HG03066 (cell line): ENCODE measurements around the gene ATP8A1.
"Not testable (repeated sequence)": the region's sequence is repeated elsewhere in the genome, so short reads cannot be mapped to it uniquely, and the experiment has no call there.

Experiments used
- ATAC-seq: cut with Tn5 transposase; IDR thresholded peaks from one replicate; pipeline ENCODE4 v1.9.1; 2021; ENCODE audit warnings: low read depth; ENCODE audit not compliant: unreplicated experiment

The ATP8A1 gene

DNA sequence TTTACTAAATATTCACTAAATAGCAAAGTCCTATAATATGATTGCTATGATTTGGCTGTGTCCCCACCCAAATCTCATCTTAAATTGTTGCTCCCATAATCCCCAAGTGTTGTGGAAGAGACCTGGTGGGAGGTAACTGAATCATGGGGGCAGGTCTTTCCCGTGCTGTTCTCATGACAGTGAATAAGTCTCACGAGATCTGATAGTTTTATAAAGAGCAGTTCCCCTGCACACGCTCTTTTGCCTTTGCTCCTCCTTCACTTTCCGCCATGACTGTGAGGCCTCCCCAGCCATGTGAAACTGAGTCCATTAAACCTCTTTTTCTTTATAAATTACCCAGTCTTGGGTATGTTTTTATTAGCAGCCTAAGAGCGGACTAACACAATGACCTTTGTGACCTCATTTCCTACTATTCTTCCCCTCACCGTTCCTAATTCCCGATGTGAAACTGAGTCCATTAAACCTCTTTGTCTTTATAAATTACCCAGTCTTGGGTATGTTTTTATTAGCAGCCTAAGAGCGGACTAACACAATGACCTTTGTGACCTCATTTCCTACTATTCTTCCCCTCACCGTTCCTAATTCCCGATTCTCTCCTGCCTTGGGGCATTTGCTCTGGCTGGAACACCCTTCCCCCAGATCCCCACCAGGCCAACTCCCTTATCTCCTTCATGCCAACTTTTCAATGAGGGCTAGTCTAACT, 4.2 kb downstream of the ATP8A1 start:
- ATAC-seq: not testable (repeated sequence)

DNA sequence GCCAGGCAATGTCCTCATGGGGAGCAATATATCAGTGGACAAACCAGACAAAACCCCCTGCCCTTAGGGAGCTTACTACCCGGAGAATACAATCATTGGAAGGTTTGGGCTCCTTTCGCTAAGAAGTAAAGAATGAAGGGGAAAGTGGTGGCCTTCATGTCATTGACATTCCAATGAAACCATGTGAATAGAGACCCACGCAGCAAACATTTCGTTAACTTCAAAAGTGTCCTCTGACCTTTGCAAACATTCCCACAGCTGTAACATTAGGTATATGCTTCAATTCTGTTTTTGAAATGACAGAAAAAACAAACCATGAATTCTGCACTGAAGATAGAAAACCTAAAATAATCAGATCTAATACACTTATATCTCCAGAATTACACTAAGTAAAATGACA, 7.0 kb downstream of the ATP8A1 start:
- ATAC-seq: no peak

DNA sequence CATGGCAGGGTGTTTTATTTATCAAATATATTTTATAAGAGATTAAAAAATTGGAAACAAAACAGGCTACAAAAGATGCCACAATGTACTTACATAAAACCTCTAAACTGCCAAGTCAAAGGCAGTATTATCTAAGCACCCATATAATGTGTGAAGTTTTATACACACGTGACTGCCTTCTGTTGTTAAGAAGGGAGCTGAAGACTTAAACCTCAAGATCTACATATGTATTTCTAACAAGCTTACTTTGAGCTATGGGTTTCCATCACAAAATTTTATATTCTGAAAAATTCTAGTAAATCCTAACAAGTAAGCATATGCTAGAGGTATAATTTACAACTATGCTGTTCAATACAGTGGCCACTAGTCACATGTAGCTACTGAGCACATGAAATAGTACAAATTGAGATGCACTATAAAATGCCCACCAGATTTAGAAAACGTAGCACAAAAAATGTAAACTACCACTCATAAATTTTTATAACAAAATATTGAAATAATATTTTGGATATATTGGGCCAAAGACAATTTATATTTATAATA, 9.8 kb downstream of the ATP8A1 start:
- ATAC-seq: no peak

DNA sequence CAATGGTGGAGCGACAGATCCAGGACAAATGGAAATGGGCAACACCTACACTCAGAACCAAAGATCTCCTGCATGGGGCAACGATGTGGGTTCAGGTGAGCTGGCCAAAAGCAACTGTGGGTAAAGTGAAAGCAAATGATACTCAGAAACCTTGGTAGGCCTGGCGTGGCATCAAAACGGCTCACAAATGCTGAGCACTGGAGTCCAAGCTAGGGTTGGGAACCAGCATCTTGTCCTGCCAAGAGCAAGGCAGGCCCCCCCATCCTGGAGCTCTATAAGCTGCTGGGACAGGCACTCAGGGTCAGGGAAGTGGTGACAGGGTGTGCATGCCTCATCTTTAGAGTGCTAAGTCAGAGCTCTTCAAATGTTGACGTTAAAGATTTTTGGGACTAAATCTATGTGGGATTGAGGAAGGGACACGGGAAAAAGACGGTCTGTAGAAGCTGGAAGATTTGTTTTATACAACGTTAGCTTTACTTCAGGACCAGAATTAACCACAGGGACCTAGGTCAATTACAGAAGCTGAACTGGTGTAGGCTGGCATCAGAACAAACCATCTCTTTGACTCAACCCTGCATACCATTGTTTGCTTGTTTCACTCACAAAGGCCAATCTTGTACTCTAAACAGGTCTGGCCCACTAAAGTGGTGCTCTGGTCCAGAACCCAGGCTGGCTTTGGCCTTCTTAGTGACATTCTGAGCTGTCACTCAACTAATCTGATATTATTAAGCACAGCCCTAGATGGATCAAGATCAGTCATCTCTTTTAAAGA, 10.7 kb downstream of the ATP8A1 start:
- no peak for ATAC-seq

DNA sequence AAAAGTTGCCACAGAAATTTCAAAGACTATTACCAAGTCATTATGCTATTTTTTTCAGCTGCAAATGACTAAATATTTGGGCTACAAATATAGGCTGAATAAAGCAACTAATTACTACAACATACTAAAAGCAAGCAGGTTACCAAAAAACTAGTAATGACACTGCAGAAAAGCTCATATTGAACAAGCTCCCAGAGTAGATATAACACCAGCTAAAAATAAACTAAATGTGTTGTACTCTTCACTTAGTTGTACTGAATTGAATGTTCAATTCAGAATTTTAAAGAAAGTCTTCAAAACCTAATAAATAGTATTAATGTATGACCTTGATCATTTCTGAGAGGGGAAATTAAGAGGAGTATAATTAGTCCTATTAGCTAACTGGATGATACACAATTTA, 12.0 kb downstream of the ATP8A1 start:
- no peak for ATAC-seq

DNA sequence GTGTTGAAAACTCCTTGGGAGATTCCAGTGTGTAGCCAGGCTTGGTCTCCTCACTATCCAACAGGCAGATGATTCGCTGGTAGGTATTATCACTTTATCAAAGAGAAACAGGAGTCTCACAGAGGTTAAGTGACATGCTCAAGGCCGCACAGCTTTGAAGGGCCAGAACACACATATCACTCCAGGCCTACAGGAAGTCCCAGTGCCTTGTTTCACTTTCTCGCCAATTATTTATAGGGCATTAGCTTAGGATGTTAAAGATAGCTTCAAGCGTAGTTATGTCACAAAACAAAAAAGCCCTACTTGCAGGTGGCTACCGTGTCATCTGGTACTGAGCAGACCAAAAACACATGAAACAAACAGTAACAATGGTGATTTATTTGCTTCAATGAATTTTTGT, 13.2 kb downstream of the ATP8A1 start:
- ATAC-seq: peak; percentile 49

DNA sequence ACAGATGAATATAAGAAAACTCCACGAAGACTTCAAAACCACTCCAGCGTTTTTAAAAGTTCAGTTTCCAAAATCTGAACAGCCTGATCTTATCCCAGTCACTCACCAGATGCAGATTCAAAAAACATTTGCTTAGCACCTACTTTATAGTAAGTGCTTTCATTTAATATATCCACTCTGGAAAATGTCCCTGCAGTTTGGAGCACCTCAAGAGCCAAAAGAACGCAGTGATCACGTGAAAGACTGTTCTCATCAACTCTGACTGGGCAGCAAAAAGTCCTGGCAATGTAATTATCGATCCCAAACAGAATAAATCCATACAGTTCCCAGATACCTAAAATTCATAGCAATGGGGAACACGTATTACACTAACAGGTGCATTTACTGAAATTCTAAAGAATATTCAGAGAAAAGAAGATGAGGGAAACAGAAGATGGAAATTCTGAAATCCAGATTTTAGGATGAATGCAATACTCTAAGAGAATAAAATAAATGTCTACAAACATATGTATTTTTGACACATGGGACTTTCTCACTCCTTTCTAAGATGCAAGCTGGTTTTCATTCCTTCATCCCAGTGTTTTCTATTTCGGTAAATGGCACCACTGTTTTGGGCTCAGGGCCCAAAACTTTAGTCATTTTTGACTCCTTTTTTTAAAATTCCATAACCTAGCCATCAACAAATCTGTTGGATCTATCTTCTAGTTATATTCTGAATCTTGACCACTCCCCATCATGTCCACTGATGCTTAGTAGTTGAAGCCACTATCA, 13.9 kb downstream of the ATP8A1 start:
- no peak for ATAC-seq

DNA sequence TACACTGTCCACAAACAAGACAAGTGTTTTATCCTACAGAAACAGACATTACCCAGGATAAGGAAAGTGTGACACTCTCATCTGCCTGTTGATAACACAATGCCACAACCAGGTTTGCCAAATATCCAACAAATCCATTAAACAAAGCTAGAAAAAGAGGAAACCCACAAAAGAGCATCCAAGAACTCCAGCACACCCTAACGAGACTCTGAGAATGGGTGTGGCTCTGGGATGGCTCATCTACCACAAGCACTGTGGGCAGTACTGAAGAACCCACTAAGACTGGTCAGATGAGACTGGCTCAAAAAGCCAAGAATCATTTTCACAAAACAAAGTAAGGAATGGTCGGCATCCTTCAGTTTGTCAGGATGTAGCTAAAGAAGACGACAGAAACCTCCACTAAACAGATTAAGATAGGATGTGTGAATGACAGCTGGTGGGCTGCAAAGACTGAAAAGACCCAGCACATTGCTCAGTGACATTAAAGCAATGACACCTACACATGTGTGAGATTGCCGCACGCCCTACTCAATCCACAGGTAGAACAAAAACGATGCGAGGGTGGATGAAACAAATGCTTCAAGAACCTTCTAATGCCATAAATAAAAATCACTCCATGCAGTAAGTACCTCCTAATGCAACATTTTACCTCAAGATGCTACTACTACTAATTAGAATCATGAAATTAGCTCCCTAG, 14.7 kb downstream of the ATP8A1 start:
- no peak for ATAC-seq

DNA sequence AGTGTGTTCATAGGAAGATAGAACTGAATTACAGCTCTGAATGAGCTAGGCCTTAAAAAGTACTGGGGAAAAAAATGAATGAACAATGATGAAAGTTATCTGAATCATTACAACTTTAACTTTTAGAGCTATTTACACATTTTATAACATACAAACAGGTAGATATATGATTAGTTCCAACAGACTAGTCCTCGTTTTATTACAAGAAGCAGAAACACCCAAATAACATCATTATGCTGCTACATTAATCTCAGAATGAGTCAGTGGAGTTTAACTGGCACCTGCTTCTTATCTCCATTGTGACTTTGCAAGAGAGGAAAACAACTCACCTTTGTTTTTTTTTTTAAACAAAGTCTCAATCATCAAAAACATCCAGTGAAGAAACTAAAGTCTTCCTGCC, 15.2 kb downstream of the ATP8A1 start:
- no peak for ATAC-seq

DNA sequence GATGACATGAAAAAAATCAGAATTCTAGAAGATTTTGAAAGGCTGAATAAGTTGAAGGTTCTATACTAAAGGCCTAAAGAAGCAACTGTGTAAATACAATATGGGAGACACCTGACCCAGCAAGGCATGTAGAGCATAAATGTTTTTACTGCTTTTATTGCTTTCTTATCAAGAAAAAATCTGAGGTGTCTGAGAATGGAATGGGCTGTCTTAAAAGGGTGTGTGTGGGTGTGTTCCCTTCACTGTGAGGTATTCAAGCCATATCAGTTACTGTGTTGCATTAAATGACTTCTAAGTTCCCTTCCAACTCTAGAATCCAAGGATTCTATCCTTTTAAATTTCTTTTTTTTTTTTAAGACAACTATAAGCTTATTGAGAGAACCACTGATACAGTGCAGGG, 15.7 kb downstream of the ATP8A1 start:
- no peak for ATAC-seq

DNA sequence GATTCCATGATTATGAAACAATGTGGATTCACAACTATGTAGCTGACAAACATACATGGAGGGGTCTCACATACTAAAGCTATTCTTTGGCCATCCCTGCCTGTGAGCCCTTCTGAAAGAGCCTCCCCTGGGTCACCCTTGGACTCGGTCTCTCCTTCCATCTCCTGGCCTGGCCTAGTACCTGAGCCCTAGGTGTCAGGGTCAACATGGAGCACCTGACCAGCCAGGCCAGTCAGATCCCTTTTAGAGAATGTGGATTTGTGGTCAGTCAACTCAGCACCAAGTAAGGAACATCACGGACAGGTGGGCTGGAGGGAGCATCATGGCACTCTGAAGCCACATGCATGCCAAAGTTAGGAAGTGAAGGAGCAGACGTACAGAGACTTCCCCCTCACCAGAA, 16.3 kb downstream of the ATP8A1 start:
- ATAC-seq: no peak

DNA sequence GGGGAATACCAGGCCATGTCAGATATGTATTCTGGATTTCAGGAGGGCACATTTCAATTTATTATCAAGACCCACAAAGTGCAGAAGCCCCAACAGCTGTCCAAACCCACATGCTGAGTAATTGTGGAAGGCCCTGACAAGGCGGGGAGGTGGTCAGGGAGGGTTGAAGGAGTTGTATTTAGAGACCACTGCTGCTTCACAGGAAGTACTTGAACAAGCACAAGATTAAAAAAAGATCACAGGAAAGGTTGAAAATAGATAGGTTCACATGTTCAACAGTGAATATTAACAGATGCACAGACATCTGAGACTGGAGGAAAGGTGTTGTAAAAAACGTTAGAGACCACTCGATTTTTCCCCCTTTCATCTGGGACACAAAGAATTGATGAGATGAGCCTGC, 17.9 kb downstream of the ATP8A1 start:
- ATAC-seq: peak; percentile 68

DNA sequence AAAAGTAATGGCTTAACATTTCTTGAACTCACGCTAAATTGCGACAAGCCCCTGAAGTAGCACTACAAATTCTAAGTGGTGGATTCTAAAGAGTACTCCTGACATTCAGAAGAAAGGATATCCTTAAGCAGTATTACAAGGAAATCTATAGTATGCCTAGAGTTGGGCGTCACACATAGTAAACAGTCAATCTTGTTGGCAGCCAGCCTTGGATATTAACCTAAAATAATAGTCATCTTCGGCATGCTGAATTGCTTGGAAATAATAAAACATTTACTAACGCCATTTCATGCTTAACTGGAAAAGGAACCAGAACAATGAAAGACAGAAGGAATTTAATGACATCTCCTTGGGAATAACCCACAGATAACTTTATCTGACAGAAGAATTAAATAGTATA, 18.6 kb downstream of the ATP8A1 start:
- no peak for ATAC-seq

DNA sequence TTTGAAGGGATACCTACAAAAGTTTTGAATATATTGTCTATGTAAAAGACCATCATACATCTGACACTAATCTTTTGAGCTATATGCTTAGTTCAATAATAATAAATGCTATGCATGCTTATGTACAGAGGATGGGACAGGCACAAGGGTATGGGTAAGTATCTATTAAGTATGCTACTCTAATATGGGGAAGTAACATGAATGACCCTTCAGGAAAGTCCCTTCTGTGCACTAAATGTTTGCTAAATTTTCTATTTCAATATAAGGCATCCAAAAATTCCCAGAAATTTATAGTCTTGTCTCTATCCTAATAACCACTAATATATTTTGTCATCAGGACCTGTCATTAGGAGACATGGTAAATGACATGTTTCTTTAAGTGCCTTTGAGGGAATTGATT, 19.0 kb downstream of the ATP8A1 start:
- ATAC-seq: no peak

DNA sequence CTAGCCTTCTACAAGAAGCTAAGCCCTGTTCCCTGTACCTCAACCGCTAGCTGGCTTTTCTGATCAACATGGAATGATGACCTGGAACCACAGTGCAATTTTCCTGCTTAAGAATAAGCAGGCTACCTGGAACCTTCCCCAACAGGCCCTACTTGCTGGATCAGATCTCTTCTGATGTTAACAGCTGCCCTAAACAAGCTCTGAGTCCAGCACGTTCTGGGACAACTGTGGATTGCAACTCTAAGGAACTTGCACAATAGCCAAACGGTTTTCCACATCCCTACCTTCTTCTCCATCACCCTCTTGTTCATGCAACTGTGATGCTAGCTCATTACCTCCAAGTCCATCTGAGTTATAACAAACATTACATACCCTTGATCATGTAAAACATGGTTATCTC, 19.8 kb downstream of the ATP8A1 start:
- ATAC-seq: no peak

DNA sequence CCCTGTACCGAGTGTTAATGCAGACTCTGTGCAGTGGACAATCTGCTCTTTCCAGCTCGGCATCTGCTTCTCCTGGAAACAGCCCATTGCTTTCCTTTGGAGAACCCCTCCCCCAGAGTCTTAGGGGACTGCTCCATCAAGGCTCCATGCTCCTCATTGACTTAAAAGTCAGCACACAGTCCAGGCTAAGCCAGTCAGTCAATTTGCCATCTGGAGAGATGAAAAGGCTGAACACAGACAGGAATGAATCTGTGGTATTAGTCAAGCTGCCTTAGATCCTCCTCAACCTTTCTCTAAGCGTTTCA, 20.3 kb downstream of the ATP8A1 start:
- no peak for ATAC-seq

DNA sequence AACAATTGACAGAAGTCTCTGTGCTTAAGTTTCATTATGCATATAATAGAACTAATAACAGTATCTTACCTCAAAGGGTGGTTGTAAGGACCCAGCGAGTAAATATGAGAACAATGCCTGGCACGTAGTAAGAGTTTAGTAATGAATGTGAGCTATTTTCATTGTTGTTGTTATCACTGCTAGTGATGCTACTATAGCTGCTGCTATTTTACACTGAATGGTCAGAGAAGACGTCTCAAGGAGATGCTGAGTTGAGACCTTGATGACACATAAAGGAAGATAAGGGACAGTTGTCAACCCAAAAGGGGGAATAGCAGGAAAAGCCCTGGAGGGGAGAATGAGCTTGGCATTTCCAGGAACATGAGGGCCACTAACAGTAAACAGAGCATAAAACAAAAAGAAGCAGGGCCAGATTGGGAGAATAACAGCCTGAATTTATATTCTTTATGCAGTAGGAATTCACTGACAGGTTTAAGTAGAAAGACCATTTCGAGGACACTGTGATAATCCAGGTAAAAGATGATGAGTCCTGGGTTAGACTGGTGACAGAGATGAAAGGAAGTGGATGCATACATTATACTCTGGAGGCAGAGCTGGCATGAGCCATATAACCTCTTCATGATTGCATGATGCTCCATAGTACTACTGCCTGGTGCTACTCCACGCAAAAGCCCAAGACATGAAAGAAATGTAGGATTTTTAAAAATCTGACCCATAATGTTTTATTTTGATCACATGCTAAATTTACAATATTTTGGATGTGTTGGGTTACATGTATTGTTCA, 23.1 kb downstream of the ATP8A1 start:
- ATAC-seq: peak; percentile 59

DNA sequence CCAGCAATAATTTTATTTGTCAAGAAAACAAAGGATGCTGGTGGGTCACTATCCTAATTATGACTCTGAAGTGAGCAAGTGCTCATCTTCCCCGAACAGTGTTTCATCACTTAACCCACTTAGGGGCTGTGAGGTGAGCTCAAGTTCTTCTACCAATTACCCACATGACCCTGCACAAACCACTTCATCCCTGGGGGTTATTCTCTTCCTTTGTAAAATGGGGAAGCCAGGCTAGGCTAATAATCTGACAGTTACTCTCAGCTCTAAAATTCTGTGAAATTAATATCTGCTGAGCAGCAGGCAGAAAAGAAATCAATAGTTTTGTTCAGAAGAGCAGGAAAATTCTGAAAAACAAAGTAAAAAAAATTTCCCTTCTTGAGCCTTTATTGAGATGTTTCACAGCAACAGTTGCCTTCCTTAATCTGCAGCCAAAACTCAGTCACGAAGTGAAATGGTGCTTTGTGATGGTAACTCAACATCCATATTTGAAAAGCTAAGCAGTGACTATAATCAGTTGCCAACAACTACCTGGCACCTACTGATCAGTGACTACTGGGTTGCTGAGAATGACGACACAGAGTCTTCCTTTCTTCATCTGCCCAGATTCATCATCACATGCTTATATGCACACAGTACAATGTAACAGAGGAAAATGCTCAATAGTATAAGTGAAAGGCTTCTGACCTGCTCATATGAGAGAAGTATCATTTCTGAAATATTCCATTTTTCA, 24.1 kb downstream of the ATP8A1 start:
- no peak for ATAC-seq

DNA sequence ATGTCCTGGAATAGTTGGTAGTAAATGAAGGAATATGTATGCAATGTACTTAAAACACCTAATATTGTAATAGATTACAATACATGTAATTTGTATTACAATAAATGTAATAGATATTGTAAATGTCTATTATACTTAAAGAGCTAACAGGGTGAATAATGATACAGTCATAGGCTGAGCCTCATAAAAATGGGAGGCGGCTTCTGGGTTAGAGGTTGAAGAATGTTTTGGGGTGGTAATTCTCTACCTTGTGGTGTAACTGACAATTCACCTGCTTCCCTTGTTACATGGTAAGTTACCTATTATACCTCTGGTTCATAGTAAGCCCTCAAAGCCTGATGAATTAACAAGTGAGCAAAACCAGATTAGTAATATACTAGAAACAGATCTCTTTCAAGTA, 26.0 kb downstream of the ATP8A1 start:
- no peak for ATAC-seq
